ENCODE results near the gene MIOX. TPM values are rescaled to one million over a fixed set of nuclear protein-coding genes. Genes with fewer than 3 reads are reported as not detected.
A peak's percentile ranks its signal among the peaks of the same experiment; 100 is the strongest.

MIOX gene
- total RNA-seq, 2 donors from 2014 or later: not detected

GRCh38 chr22:50456466-50457234 is 30.0 kb upstream of the MIOX start:
- Histone ChIP-seq H3K9me3 (ENCODE audit: control insufficient read depth, low read length) (no peaks in the 10 kb centered on the region), H3K4me3 (ENCODE audit: low read length) (no peak overlapping the region), H3K36me3 (ENCODE audit: control insufficient read depth, insufficient read depth, low read length) (peaks cover 41% of the 10 kb centered on the region), H3K4me1 (ENCODE audit: control insufficient read depth, insufficient read depth, low read length) (no peaks in the 10 kb centered on the region), H3K27ac (ENCODE audit: low read depth, low read length) (no peak overlapping the region), H3K27me3 (ENCODE audit: control insufficient read depth, insufficient read depth, low read length, poor library complexity, severe bottlenecking) (no peaks in the 10 kb centered on the region), H3K9ac (ENCODE audit: extremely low read depth, low read length, poor library complexity, severe bottlenecking) (no peak overlapping the region)
- DNase-seq: peak; percentile 74
- Mint-ChIP-seq H3K27me3 (ENCODE audit: insufficient read depth) (no peaks in the 10 kb centered on the region), H3K36me3 (ENCODE audit: low read depth) (peaks cover 50% of the 10 kb centered on the region), H3K9me3 (no peaks in the 10 kb centered on the region), H3K4me3 (no peak overlapping the region), H3K4me1 (no peaks in the 10 kb centered on the region), H3K27ac (peak overlapping the region; percentile 79)
- 93 to 95% methylated on average over 26 to 33 of the region's 34 CpGs for WGBS, 2 experiments (ENCODE audit: insufficient coverage in 1 of 2, insufficient read length in 1 of 2)
- peak; percentile 67 for TF ChIP-seq CTCF (conservative IDR thresholded peaks at IDR 0.05)

GRCh38 chr22:50459016-50459415 is 27.6 kb upstream of the MIOX start:
- H3K9me3 Mint-ChIP-seq: no peaks in the 10 kb centered on the region
- H3K36me3 ChIP-seq (ENCODE audit: control insufficient read depth, insufficient read depth, low read length): peaks cover 44% of the 10 kb centered on the region
- TF ChIP-seq CTCF (conservative IDR thresholded peaks at IDR 0.05): no peak
- H3K4me3 ChIP-seq (ENCODE audit: low read length): no peak overlapping the region
- no peak overlapping the region for H3K27ac Mint-ChIP-seq
- no peaks in the 10 kb centered on the region for H3K27me3 ChIP-seq (ENCODE audit: control insufficient read depth, insufficient read depth, low read length, poor library complexity, severe bottlenecking)
- no peaks in the 10 kb centered on the region for H3K27me3 Mint-ChIP-seq (ENCODE audit: insufficient read depth)
- H3K9me3 ChIP-seq (ENCODE audit: control insufficient read depth, low read length): no peaks in the 10 kb centered on the region
- WGBS, 2 experiments (ENCODE audit: insufficient coverage in 1 of 2, insufficient read length in 1 of 2): 97 to 98% methylated on average over 8 to 22 of the region's 22 CpGs
- H3K4me1 ChIP-seq (ENCODE audit: control insufficient read depth, insufficient read depth, low read length): no peaks in the 10 kb centered on the region
- no peak for DNase-seq
- no peak overlapping the region for H3K4me3 Mint-ChIP-seq
- H3K4me1 Mint-ChIP-seq: no peaks in the 10 kb centered on the region
- no peak overlapping the region for H3K9ac ChIP-seq (ENCODE audit: extremely low read depth, low read length, poor library complexity, severe bottlenecking)
- no peak overlapping the region for H3K27ac ChIP-seq (ENCODE audit: low read depth, low read length)
- H3K36me3 Mint-ChIP-seq (ENCODE audit: low read depth): peaks cover 47% of the 10 kb centered on the region

GRCh38 chr22:50459496-50460140 is 27.0 kb upstream of the MIOX start:
- 95% methylated on average over 21 to 41 of the region's 41 CpGs for WGBS, 2 experiments (ENCODE audit: insufficient coverage in 1 of 2, insufficient read length in 1 of 2)
- no peak for DNase-seq
- H3K27me3 Mint-ChIP-seq (ENCODE audit: insufficient read depth): no peaks in the 10 kb centered on the region
- no peak overlapping the region for H3K9ac ChIP-seq (ENCODE audit: extremely low read depth, low read length, poor library complexity, severe bottlenecking)
- no peak for TF ChIP-seq CTCF (conservative IDR thresholded peaks at IDR 0.05)
- H3K9me3 Mint-ChIP-seq: no peaks in the 10 kb centered on the region
- no peaks in the 10 kb centered on the region for H3K4me1 Mint-ChIP-seq
- no peak overlapping the region for H3K4me3 ChIP-seq (ENCODE audit: low read length)
- H3K27ac Mint-ChIP-seq: no peak overlapping the region
- no peak overlapping the region for H3K4me3 Mint-ChIP-seq
- H3K36me3 Mint-ChIP-seq (ENCODE audit: low read depth): peaks cover 46% of the 10 kb centered on the region
- no peaks in the 10 kb centered on the region for H3K27me3 ChIP-seq (ENCODE audit: control insufficient read depth, insufficient read depth, low read length, poor library complexity, severe bottlenecking)
- H3K36me3 ChIP-seq (ENCODE audit: control insufficient read depth, insufficient read depth, low read length): peaks cover 45% of the 10 kb centered on the region
- H3K9me3 ChIP-seq (ENCODE audit: control insufficient read depth, low read length): no peaks in the 10 kb centered on the region
- H3K4me1 ChIP-seq (ENCODE audit: control insufficient read depth, insufficient read depth, low read length): no peaks in the 10 kb centered on the region
- no peak overlapping the region for H3K27ac ChIP-seq (ENCODE audit: low read depth, low read length)

Data from endodermal cell (in vitro differentiated cells).